Calu3 (cell line): ENCODE data around the gene SDR9C7. TPM values are rescaled to one million over a fixed set of nuclear protein-coding genes. Genes with fewer than 3 reads are reported as not detected.

Experiments
- BruUV-seq: library from RNA; stranded (reverse); fragments of 400-500 nt; replicated peaks from 2 replicates; lab custom pipeline; 2021; lab: Mats Ljungman, UMichigan
- CTCF ChIA-PET: fragments of 300-600 bp; sonication (Branson Sonifier 250); formaldehyde crosslinking; loops from one replicate; lab custom pipeline; 2022; ENCODE audit warnings: antibody characterized with exemption; lab: Charles Lee
- DNase-seq: peaks from one replicate; pipeline ENCODE4 v3.0.0; 2022
- H3K27ac Mint-ChIP-seq: one replicate; pipeline ENCODE4 v1.8.0; 2022; ENCODE audit warnings: mixed read lengths; ENCODE audit not compliant: unreplicated experiment
- H3K27me3 Mint-ChIP-seq: one replicate; pipeline ENCODE4 v1.8.0; 2022; ENCODE audit warnings: mixed read lengths; ENCODE audit not compliant: unreplicated experiment
- H3K36me3 Mint-ChIP-seq: one replicate; pipeline ENCODE4 v1.8.0; 2022; ENCODE audit warnings: mild to moderate bottlenecking, moderate library complexity, mixed read lengths; ENCODE audit not compliant: insufficient read depth, unreplicated experiment
- H3K4me1 Mint-ChIP-seq: one replicate; pipeline ENCODE4 v1.8.0; 2022; ENCODE audit warnings: mild to moderate bottlenecking, low read depth, mixed read lengths; ENCODE audit not compliant: unreplicated experiment
- H3K4me3 Mint-ChIP-seq: one replicate; pipeline ENCODE4 v1.8.0; 2022; ENCODE audit warnings: mild to moderate bottlenecking, low read depth, moderate library complexity, mixed read lengths; ENCODE audit not compliant: unreplicated experiment
- H3K9me3 Mint-ChIP-seq: one replicate; pipeline ENCODE4 v1.8.0; 2022; ENCODE audit warnings: low read depth, mixed read lengths; ENCODE audit not compliant: unreplicated experiment
- CTCF ChIP-seq: fragments of 200-600 bp; IDR thresholded peaks from one replicate; pipeline ENCODE4 v1.8.0; 2022; ENCODE audit warnings: antibody characterized with exemption; ENCODE audit not compliant: unreplicated experiment
- intact Hi-C: fragments of 100-400 bp; cut with micrococcal nuclease; formaldehyde crosslinking; loops from one replicate; pipeline ENCODE4 v1.10.0; 2022; ENCODE audit not compliant: unreplicated experiment
- total RNA-seq: library from RNA; stranded (reverse); gene quantifications from 2 replicates; pipeline ENCODE4 v1.2.3, GENCODE V29; 2022

The SDR9C7 gene
- total RNA-seq, 1 experiment from 2014 or later = not detected

- Mint-ChIP-seq H3K4me3 (no peak overlapping the region), H3K9me3 (no peaks in the 10 kb centered on the region), H3K27me3 (peaks cover 51% of the 10 kb centered on the region), H3K4me1 (peaks cover 7% of the 10 kb centered on the region), H3K27ac (no peak overlapping the region), H3K36me3 (no peaks in the 10 kb centered on the region)
- no TSS peak for BruUV-seq
- no peak for DNase-seq
- intact Hi-C loops = no loop called here
- no peak for TF ChIP-seq CTCF
- CTCF ChIA-PET = no interaction called here
Measured at GRCh38 chr12:56930241-56930640, 4.0 kb downstream of the SDR9C7 start.

DNA sequence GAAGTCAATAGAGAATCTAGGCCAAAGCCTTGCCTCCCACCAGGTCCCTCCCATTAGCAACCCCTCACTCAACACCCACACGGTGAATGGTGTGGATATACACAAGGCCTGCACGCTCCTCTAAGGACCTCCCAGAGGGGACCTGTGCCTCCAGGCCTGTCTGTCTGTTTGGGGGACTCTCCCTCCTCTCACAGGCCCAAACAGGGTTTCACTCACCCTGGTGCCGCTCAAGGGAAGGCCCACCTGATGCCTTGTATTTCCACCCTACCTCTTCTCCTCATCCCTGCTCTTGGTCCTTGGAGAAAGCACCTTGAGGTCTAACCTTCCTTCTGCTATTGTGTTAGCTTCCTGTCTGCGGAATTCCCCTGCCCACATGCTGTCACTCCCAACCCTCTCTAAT lies 4.4 kb downstream of the SDR9C7 start:
- intact Hi-C loops = no loop called here
- H3K27me3 Mint-ChIP-seq = peaks cover 52% of the 10 kb centered on the region
- no peak for DNase-seq
- no peak overlapping the region for H3K4me3 Mint-ChIP-seq
- peaks cover 3% of the 10 kb centered on the region for H3K4me1 Mint-ChIP-seq
- H3K36me3 Mint-ChIP-seq = no peaks in the 10 kb centered on the region
- TF ChIP-seq CTCF = no peak
- CTCF ChIA-PET = no interaction called here
- H3K27ac Mint-ChIP-seq = no peak overlapping the region
- no TSS peak for BruUV-seq
- no peaks in the 10 kb centered on the region for H3K9me3 Mint-ChIP-seq

DNA sequence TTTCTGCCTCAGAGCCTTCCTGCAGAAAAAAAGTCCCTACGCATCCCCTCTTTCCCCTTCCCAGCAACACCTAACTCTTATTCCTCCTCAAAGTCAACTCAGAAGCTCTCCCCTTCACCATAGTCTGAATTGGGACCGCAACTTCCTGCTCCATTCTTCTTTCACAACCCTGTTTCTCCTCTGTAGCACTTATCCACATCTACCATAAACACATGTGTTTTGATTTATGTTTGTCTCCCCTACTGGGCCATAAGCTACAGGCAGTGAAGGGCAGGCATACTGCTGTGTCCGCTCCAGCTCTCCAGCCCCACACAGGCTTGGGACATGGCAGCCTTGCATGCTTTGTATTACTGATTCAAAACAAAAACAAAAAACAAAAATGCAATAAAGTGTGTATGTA lies 5.9 kb downstream of the SDR9C7 start:
- no peak for TF ChIP-seq CTCF
- Mint-ChIP-seq H3K27me3 (peaks cover 52% of the 10 kb centered on the region), H3K4me1 (no peaks in the 10 kb centered on the region), H3K9me3 (no peaks in the 10 kb centered on the region), H3K27ac (no peak overlapping the region), H3K4me3 (no peak overlapping the region), H3K36me3 (no peaks in the 10 kb centered on the region)
- no peak for DNase-seq
- CTCF ChIA-PET = interaction anchor here (0.5 kb wide), 1 partner anchor 64 kb away, joined by 3 read pairs; no protein-coding TSS in a partner anchor
- no TSS peak for BruUV-seq
- intact Hi-C loops = no loop called here

- CTCF ChIA-PET = no interaction called here
- intact Hi-C loops = no loop called here
- Mint-ChIP-seq H3K4me1 (no peaks in the 10 kb centered on the region), H3K36me3 (no peaks in the 10 kb centered on the region), H3K4me3 (no peak overlapping the region), H3K27ac (no peak overlapping the region), H3K9me3 (no peaks in the 10 kb centered on the region), H3K27me3 (peaks cover 52% of the 10 kb centered on the region)
- no TSS peak for BruUV-seq
- no peak for TF ChIP-seq CTCF
- DNase-seq = no peak
Measured at GRCh38 chr12:56927281-56927680, 6.9 kb downstream of the SDR9C7 start.

GRCh38 chr12:56922031-56922430 lies 12.2 kb downstream of the SDR9C7 start:
- no peak for DNase-seq
- Mint-ChIP-seq H3K27ac (no peak overlapping the region), H3K27me3 (peaks cover 45% of the 10 kb centered on the region), H3K4me1 (no peaks in the 10 kb centered on the region), H3K9me3 (no peaks in the 10 kb centered on the region), H3K4me3 (no peak overlapping the region), H3K36me3 (no peaks in the 10 kb centered on the region)
- intact Hi-C loops = no loop called here
- no peak for TF ChIP-seq CTCF
- CTCF ChIA-PET = no interaction called here
- BruUV-seq = no TSS peak
